B cell (primary cell): Measurements from ENCODE around the gene SLC39A8. TPM values are rescaled to one million over a fixed set of nuclear protein-coding genes. Genes with fewer than 3 reads are reported as not detected.

ENCODE experiments used
- ATAC-seq: fragments of 200-7000 bp; cut with Tn5 transposase; one replicate; pipeline ENCODE4 v1.10.0; 2021; ENCODE audit warnings: low read depth, mild to moderate bottlenecking, moderate number of reproducible peaks, moderate library complexity
- CTCF ChIA-PET: fragments of 350-600 bp; sonication (Branson Sonifier 250); formaldehyde crosslinking; loops from one replicate; lab custom pipeline; 2021; ENCODE audit warnings: antibody characterized with exemption, inconsistent platforms; lab: Charles Lee
- POLR2A ChIA-PET: fragments of 350-600 bp; sonication (Branson Sonifier 250); formaldehyde crosslinking; loops from one replicate; lab custom pipeline; 2021; ENCODE audit warnings: antibody characterized with exemption; lab: Charles Lee
- DNase-seq: peaks from one replicate; pipeline ENCODE4 v3.0.0; 2013
- H2AFZ ChIP-seq: 2 replicates; pipeline ENCODE4 v1.6.1; 2012; ENCODE audit warnings: mild to moderate bottlenecking, low read depth, low read length; ENCODE audit not compliant: insufficient read depth, poor library complexity, severe bottlenecking
- H3K27ac ChIP-seq, 2 donors: 1 replicate in 1 of 2; 2 replicates in 1 of 2; pipeline ENCODE4 v1.5.1; 2012 to 2013; ENCODE audit warnings: low read length in 2 of 2, mild to moderate bottlenecking in 2 of 2, moderate library complexity in 1 of 2
- H3K27me3 ChIP-seq, 4 experiments: fragments of 200-600 bp in 1 of 4; sonication (generic) in 1 of 4; replicated peaks in 1 of 4; 1 replicate in 2 of 4; 2 replicates in 2 of 4; pipeline versions ENCODE4 v1.6.1 to v1.7.0; 2013 to 2016; ENCODE audit warnings: low read length in 3 of 4, mild to moderate bottlenecking in 2 of 4, mixed read lengths in 1 of 4, moderate library complexity in 1 of 4; ENCODE audit not compliant: insufficient read depth in 4 of 4, control insufficient read depth in 3 of 4; ENCODE audit errors: control extremely low read depth in 1 of 4
- H3K36me3 ChIP-seq, 2 experiments: replicated peaks in 1 of 2; 1 replicate in 1 of 2; 2 replicates in 1 of 2; pipeline versions ENCODE4 v1.6.1 to v1.7.1; 2013; ENCODE audit warnings: low read length in 1 of 2; ENCODE audit not compliant: insufficient read depth in 2 of 2, control insufficient read depth in 1 of 2; ENCODE audit errors: control extremely low read depth in 1 of 2, extremely low read depth in 1 of 2
- H3K4me1 ChIP-seq, 2 donors: fragments of 200-600 bp in 1 of 2; sonication (generic) in 1 of 2; 1 replicate in 1 of 2; 2 replicates in 1 of 2; pipeline versions ENCODE4 v1.5.1 to v1.6.1; 2013 to 2017; ENCODE audit warnings: low read length in 2 of 2; ENCODE audit not compliant: control insufficient read depth in 2 of 2, insufficient read depth in 2 of 2
- H3K4me2 ChIP-seq: replicated peaks from 2 replicates; pipeline ENCODE3; 2012; ENCODE audit warnings: mild to moderate bottlenecking, low read depth, low read length; ENCODE audit not compliant: poor library complexity, severe bottlenecking
- H3K4me3 ChIP-seq, 5 experiments: fragments of 200-600 bp in 1 of 5; sonication (generic) in 1 of 5; 1 replicate in 3 of 5; 2 replicates in 2 of 5; pipeline versions ENCODE4 v1.5.1 to v1.7.0; 2011 to 2016; ENCODE audit warnings: low read length in 4 of 5, mild to moderate bottlenecking in 4 of 5, low read depth in 2 of 5, control low read depth in 1 of 5, moderate library complexity in 1 of 5; ENCODE audit not compliant: insufficient read depth in 1 of 5; ENCODE audit errors: control extremely low read depth in 1 of 5, extremely low read depth in 1 of 5
- H3K79me2 ChIP-seq: fragments of 200-600 bp; sonication (generic); one replicate; pipeline ENCODE4 v1.6.0; 2016; ENCODE audit warnings: low read length; ENCODE audit not compliant: control insufficient read depth, insufficient read depth
- H3K9ac ChIP-seq: fragments of 200-600 bp; sonication (generic); 2 replicates; pipeline ENCODE4 v1.6.1; 2017; ENCODE audit warnings: mild to moderate bottlenecking, low read length, moderate library complexity
- H3K9me3 ChIP-seq, 3 donors: one replicate each; pipeline versions ENCODE4 v1.6.1 to v1.7.1; 2013; ENCODE audit warnings: low read length in 2 of 3; ENCODE audit not compliant: control insufficient read depth in 2 of 3, insufficient read depth in 1 of 3; ENCODE audit errors: control extremely low read depth in 1 of 3
- H4K20me1 ChIP-seq: 2 replicates; pipeline ENCODE4 v1.6.0; 2012; ENCODE audit warnings: mild to moderate bottlenecking, low read length; ENCODE audit not compliant: insufficient read depth, control insufficient read depth, poor library complexity, severe bottlenecking
- H3K27ac Mint-ChIP-seq: one replicate; pipeline ENCODE4 v1.8.0; 2021; ENCODE audit warnings: mixed read lengths
- H3K27me3 Mint-ChIP-seq: one replicate; pipeline ENCODE4 v1.8.0; 2021; ENCODE audit warnings: mixed read lengths
- H3K4me1 Mint-ChIP-seq: one replicate; pipeline ENCODE4 v1.8.0; 2021; ENCODE audit warnings: mixed read lengths
- H3K4me3 Mint-ChIP-seq: one replicate; pipeline ENCODE4 v1.8.0; 2021; ENCODE audit warnings: mixed read lengths
- H3K9me3 Mint-ChIP-seq: one replicate; pipeline ENCODE4 v1.8.0; 2022; ENCODE audit warnings: mixed read lengths; ENCODE audit not compliant: insufficient read depth
- CTCF ChIP-seq: fragments of 200-600 bp; IDR thresholded peaks from one replicate; pipeline ENCODE4 v1.8.0; 2022; ENCODE audit warnings: antibody characterized with exemption, mild to moderate bottlenecking
- EZH2 ChIP-seq: IDR thresholded peaks from 2 replicates; pipeline ENCODE4 v1.6.1; 2012; ENCODE audit warnings: borderline replicate concordance, low read depth, mild to moderate bottlenecking, moderate library complexity, low read length; ENCODE audit not compliant: insufficient read depth, poor library complexity, severe bottlenecking
- WGBS: methylation state at CpG from one replicate; pipeline ENCODE4 v1.1.5; 2013; ENCODE audit warnings: missing lambda C conversion rate; ENCODE audit not compliant: insufficient coverage; 5-methylcytosine and 5-hydroxymethylcytosine counted together
- intact Hi-C: fragments of 100-400 bp; cut with micrococcal nuclease; formaldehyde crosslinking; loops from one replicate; pipeline ENCODE4 v1.10.0; 2022
- polyA plus RNA-seq: library from polyadenylated mRNA; depleted of rRNA; stranded (reverse); fragments of >200 nt; gene quantifications from 2 replicates; pipeline ENCODE4 v1.2.3, GENCODE V29; 2012
- total RNA-seq, 2 donors: library from RNA; stranded (reverse); fragments of 120-200 nt in 1 of 2; gene quantifications; 1 replicate in 1 of 2; 2 replicates in 1 of 2; pipeline versions ENCODE4 v1.2.3 to v1.2.4, GENCODE V29; 2013 to 2022

Gene SLC39A8
- total and polyA plus RNA-seq, 2 donors (not counting 1 experiment from before 2014, with no cell fraction given): 2.4 to 8.4 TPM

GRCh38 chr4:102334624-102335023 lies 10.7 kb downstream of the SLC39A8 start:
- no peaks in the 10 kb centered on the region for H3K4me1 ChIP-seq
- intact Hi-C loops: no loop called here
- POLR2A ChIA-PET: no interaction called here
- H3K79me2 ChIP-seq: peaks cover 27% of the 10 kb centered on the region
- DNase-seq (no peak), ATAC-seq (no peak)
- no peaks in the 10 kb centered on the region for H3K9me3 ChIP-seq
- H3K27me3 ChIP-seq: no peaks in the 10 kb centered on the region
- 100% methylated on average over 1 of the region's 2 CpGs for WGBS
- H3K4me3 Mint-ChIP-seq: no peak overlapping the region
- no peaks in the 10 kb centered on the region for H4K20me1 ChIP-seq
- peaks cover 7% of the 10 kb centered on the region for H3K4me1 Mint-ChIP-seq
- no peak overlapping the region for H2AFZ ChIP-seq
- H3K4me2 ChIP-seq: no peak overlapping the region
- H3K9me3 Mint-ChIP-seq: no peaks in the 10 kb centered on the region
- no peak overlapping the region for H3K4me3 ChIP-seq
- no peak overlapping the region for H3K27ac ChIP-seq
- TF ChIP-seq EZH2 (no peak), CTCF (no peak)
- no peaks in the 10 kb centered on the region for H3K27me3 Mint-ChIP-seq
- CTCF ChIA-PET: no interaction called here
- H3K9ac ChIP-seq: no peak overlapping the region
- H3K27ac Mint-ChIP-seq: no peak overlapping the region
- no peaks in the 10 kb centered on the region for H3K36me3 ChIP-seq

- no peak for DNase-seq
- ATAC-seq: no peak
- 90% methylated on average over 1 of the region's 3 CpGs for WGBS
- Mint-ChIP-seq H3K27ac (no peak overlapping the region), H3K27me3 (no peaks in the 10 kb centered on the region), H3K9me3 (no peaks in the 10 kb centered on the region), H3K4me1 (peaks cover 9% of the 10 kb centered on the region), H3K4me3 (no peak overlapping the region)
- Histone ChIP-seq H3K4me1 (no peaks in the 10 kb centered on the region), H4K20me1 (no peaks in the 10 kb centered on the region), H3K27ac (no peak overlapping the region), H3K27me3 (no peaks in the 10 kb centered on the region), H3K4me2 (no peak overlapping the region), H3K79me2 (peaks cover 22% of the 10 kb centered on the region), H3K9me3 (no peaks in the 10 kb centered on the region), H3K9ac (no peak overlapping the region), H3K4me3 (no peak overlapping the region), H2AFZ (no peak overlapping the region), H3K36me3 (no peaks in the 10 kb centered on the region)
- POLR2A ChIA-PET: no interaction called here
- CTCF ChIA-PET: no interaction called here
- no peak for TF ChIP-seq EZH2
- TF ChIP-seq CTCF: no peak
- intact Hi-C loops: no loop called here
Measured at GRCh38 chr4:102333787-102334186, 11.5 kb downstream of the SLC39A8 start.
